ENCODE measurements around the gene SLC9A2.

The SLC9A2 gene

DNA sequence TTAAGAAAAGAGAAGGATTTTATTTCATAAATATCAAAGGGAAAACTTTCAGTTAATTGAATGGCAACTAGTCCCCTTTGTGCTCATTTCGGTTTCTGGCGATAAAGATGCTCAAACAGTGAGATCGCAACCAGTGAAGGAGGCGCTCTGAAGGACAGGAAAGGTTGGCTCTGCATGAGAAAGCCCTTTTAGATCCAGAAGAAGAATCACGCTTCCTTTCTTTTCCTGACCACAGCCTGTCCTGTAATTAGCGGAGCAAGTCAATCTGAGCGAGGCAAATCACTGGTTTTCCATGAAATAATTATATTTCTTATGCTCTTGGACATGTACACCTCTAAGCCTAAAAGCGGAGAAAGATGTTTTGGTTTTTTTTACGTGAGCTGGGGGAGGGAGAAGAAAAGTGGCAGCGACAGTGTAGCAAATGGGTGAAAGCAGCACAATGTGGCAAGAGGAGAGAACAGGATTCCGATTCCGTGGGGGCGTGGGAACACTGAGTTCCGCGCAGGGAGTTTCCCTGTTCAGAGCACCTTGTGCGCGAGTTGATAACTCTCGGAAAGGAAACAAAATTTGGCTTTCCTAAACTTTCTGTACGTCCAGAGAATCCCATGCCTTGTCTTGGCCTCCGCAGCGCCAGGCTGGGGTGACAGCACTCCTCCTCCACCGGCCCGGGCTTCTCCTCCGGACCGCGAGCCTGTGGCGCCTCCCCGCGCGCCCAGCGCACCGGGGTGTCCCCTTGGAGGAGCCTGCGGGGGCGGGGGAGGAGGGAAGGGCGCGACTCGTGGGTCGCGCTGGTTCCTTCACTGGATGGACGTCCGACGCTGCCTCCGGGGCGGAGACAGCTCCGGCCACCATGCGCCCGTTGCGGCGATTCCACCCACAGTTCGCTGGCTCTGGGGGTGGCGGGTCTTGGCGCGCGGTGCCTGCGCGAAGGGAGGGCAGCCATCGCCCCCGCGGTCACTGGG is 620 bp upstream of the SLC9A2 start:
- peak; percentile 17 for DNase-seq

DNA sequence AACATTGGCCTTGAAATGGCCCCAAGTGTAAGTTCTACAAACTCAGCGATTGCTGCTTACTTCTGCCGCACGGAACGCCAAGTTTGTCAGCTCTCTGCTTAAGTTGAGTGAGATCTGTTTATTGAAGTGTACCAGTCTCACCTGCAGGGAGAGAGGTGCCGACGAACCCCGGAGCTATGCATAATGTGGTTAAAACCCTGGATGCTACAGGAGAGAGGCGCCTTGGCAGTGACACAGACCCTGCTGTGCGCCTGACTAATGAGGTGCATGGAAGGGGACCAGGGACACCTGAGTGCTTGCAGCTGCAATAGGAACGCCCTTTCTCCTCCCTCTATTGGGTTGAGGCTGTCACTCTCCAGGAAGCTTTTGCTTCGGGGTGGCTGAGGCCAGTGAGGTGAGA is 979 bp downstream of the SLC9A2 start:
- DNase-seq = no peak

DNA sequence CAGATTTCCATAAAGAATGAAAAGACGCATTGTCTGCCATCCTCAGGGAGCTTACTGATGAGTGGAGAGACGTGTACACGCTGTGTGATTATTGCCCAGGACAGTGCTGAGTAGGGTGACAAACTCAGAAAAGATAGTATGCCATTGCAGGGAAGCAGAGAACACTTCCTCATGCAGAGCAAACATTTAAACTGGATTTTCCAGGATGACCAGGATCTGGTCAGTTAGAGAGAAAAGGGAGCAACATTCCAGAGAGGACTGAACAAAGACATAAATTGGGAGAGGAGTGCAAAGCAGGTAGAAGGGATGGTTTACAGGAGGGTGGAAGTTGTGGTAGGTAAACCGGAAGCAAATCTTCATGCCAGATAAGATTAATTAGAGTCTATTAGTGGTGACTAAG is 2.3 kb downstream of the SLC9A2 start:
- DNase-seq = no peak

DNA sequence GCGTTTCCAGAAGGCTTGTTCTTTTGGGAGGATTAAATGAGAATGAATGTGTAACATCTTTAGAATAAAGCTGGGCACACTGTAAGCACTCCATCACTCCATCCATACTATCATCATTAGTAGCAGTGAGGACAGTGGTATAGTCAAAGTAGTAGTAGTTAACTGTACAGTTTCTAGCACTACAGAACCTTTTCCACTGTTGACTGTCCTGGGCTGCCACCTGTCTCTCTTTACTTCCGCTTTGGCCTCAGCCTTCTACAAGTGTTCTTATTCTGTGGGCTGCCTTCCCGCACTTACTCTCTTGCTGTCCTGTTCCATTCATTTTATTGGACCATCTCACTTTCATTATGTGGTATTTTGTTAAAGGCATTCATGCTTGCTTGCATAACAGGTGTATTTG is 3.3 kb downstream of the SLC9A2 start:
- DNase-seq = no peak

DNA sequence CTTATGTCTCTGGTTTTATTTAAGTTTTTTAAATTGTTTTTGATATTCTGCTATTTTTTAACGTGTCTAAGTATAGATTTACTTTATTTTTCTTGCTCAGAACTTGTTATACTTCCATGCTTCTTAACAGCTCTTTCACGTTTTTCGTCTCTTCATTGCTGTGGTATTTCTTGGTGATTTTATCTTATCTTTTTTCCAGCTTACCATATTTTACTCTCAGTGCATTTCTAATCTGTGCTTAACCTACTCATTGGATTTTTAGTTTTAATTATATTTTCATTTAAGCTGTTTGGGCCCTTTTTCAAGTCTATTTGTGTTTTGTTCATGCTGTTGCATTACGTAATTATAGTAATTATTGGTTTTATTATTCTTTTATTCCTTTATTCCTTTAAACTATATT is 11.1 kb downstream of the SLC9A2 start:
- DNase-seq = no peak

DNA sequence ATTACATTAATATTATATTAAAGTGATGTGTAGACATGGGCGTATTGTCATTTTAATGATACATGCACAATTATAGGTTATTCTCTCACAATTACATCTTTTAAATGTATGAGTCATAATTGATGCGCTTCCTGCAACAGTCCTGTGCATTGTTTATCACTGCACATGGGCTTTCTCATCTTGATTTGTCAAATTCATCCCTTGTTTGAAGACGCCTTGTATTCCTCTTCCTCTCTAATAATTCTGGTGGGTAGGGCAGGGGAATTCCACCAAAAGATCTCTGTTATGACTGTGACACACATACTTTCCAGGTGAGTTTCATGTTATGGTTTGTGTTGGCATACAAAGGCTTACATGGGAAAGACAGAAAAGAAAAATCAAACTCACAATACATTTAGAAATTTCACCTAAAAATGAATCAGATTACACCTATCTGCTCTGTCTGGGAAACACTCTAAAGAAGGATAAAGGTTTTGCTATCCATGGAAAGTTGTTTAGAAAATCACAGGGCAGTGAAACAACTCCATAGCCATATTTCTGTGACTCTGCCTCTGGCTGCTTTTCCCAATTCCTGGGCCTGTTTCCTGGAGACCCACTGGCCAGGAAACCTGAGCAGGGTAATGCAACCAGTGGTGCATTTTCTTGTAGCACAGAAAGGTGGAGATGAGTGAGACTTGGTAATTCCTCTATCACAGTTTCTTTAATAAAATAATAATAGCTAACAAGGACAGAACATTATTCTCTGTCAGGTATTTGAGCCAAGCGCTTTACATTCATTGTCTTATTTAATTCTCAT is 13.2 kb downstream of the SLC9A2 start:
- no peak for DNase-seq

DNA sequence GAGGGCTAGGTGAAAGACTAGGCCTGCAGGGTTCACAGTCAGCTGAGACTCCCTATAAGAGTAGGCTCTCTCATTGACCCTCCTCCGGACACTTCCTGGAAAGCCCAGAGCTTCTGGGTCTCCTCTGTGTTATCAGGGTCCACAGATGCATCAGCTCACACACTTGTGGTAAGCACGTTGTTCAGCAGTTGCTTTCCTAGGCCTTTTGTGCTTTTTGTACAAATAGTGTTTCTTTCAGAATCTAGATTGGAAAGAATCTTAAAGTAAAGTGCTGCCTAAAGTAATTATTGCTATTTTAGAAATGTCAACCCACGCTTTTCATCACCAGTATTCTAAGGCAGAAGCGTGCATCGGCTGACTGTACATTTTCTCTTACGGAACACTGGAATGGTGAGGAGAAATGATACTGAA is 15.5 kb downstream of the SLC9A2 start:
- no peak for DNase-seq

DNA sequence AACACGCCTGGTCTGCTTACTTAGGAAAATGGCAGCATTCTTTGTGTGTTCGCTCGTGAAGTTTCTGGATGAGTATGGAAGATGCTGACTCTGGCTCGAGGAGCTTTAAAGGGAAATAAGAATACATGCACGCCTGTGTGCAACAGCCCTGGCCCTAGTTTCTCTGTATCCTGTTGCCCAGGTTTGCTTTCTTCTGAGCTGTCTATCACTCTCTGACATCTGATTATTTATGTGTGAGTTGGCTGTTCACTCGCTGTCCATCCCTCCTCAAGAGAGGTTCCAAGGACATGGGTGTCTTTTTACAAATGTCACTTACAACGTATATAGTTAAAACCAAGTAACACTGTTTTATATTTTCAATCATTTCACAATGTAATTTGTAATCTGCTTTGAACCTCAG is 16.0 kb downstream of the SLC9A2 start:
- DNase-seq = no peak

DNA sequence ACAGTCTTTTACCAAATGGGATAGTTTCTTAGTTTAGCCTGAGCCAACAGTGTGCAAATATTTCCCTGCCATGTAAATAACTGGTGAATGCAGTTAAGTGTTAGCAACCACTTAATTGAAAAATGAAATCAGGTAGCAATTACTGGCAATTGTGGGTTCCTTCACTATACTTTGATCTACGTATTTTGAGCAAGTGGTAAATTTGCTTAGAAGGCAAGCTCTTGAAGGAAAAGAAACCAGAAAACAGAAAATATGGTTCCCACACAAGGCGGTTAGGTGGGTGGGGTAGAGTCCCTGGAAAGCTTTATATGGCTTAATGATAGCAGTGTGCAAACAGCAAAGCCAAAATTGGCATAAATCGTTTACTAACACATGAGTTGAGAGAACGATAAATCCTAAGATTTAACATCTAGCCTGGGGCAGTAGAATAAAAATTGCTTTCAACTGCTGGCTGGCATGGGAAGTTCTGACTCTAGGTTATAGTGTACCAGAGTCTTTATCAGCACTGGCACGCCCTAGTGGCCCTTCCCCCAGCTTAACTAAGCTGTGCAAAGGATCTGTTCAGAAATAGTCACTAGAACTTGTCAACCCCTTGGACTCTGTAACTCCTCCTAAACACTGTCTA is 17.0 kb downstream of the SLC9A2 start:
- no peak for DNase-seq

DNA sequence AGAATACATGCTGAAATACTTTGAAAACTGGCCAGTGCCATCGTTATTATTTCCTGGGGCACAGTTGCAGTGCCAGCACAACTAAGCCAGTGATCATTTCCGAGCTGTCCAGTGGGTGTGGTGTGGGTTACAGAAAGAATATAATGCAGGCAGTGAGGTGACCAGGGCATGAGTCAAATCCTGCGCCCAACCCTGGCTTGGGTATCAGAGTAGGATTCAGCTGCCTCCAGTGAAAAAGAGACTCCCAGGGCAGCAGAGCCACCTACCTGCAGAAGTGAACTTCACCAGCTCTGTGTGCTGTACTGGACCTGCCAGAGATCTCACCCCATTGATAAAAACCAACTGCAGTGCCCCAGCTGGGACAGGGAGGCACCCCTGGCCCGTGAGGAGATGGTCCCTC is 18.0 kb downstream of the SLC9A2 start:
- DNase-seq = no peak

DNA sequence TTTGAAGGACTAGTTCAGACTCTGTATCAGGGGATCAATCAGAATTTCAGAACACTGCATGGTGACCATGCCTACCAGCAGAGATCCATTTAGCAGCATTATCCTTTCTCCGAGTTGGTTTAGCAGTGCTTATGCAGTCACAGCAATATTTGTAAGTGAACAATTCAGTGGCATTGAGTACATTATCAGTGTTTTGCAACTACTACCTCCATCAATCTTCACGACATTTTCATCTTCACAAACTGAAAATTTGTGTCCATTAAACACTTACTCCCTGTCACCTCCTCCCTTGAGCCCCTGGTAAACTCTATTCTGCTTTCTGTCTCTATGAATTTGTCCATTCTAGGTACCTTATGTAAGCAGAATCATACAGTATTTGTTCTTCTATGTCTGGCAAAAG is 20.1 kb downstream of the SLC9A2 start:
- no peak for DNase-seq

DNA sequence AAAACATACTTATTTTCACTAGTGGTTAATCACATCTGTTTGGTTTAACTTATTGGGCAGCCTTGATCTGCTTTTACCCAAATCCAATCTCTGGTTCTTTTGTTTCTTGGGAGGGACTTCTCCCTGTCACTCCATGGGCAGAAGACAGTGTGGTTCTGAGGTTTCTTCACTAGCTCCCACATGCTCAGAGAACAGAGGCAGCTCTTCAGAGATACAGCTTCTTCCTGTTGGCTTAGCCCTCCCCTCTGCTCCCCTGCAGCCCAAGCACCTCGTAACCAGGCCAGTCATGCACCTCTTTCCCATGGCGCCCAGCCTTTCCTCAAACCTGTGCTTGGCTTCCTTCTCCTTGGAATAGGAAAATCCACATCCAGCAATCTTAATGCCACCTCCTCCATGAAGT is 32.8 kb downstream of the SLC9A2 start:
- no peak for DNase-seq

DNA sequence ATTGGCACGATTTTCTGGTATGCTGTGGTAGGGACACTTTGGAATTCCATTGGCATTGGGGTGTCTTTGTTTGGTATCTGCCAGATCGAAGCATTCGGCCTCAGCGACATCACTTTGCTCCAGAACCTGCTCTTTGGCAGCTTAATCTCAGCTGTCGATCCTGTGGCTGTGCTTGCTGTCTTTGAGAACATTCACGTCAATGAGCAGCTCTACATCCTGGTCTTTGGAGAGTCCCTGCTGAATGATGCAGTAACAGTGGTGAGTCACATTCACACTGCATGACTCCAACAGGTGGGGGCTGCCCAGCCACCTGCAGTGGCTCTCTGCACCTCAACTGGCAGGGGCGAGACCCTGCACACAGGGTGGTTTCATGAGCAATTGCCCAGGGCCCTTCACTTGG is 38.4 kb downstream of the SLC9A2 start:
- DNase-seq = no peak

DNA sequence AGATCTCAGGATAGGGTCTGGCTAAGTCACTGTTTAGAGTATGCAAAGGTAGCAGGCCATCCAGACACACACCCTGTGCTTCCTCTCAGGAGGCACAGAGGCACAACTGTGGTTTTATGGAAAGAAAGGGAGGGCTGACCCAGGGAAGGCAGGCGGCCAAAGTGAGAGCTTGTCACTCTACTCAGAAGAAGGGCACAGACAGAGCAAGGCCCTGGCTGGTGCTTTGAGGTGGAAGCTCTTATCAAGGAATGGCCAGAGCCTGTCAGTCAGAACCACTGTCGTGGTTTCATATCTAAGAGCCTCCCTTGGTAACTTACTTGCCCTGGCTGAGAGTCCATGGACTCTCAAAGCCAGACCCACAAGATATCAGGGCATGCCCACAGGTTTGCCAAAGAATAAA is 40.7 kb downstream of the SLC9A2 start:
- no peak for DNase-seq

DNA sequence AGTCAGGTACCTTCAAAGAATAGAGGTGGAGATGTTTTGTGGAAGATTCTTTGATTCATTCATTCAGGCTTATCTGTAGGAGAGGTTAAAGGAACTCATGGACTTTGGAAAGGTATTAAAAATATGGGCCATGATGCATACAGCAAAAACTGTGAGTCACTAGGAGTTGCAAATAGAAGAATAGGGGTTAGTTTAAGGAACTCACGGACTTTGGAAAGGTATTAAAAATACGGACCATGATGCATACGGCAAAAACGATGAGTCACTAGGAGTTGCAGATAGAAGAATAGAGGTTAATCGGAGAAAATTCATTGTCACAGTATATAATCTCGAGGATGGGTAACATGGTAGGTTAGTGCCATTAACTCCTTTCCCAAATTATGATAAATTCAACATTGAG is 41.2 kb downstream of the SLC9A2 start:
- DNase-seq = no peak

DNA sequence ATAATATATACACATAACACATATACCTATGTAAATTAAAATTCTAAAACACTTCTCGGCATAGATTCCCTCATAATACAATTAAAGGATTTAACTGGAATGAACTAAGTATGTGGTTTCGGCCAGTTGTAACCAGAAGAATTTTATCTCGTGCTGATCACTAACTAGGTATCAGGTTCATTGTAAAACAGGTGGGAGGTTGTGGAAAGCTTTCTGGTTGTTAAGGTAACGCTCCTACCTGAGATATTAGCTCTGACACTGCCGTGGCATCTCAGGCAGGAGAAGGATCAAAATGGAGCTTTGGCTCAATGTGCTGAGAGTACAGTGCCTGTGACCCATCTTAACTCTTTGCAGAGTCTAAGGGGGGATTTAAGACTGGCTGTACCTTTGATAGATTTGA is 42.5 kb downstream of the SLC9A2 start:
- no peak for DNase-seq

DNA sequence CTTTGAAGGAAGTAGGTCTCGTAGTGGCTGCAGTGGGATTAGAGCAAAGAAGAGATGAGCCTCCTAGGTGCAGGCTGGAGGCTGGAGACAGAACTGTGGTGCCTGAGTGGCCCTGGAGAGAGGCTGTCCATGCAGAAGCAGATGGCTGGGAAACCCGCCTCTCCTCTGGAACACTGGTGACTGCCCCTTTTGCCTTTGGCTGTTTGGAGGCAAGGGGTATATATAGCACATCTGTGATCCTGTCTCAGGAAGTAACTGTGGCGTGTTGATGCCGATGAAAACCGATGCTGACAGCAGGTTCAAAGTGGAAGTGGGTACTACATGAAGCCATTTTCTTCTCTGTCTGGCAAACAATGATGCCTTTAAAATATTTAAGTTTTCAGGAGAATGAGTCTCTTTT is 43.5 kb downstream of the SLC9A2 start:
- no peak for DNase-seq

DNA sequence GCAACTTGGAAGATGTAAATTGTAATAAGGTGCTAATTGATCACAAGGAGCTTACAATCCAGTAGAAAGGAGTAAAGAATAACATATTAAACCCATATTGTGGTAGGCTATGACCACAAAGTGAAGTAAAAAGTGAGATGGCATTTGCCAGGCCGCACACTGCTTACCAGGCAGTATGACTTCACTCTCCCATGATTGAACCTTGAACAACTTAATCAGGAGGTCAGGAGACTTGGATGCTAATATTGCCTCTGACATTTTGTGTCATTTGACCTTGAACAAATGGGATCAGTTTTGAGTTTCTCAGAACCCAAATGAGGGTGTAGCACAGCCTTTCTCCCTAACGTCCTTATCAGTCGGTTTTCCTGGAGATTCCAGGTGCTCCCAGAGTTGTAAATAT is 44.0 kb downstream of the SLC9A2 start:
- peak; percentile 10 for DNase-seq

DNA sequence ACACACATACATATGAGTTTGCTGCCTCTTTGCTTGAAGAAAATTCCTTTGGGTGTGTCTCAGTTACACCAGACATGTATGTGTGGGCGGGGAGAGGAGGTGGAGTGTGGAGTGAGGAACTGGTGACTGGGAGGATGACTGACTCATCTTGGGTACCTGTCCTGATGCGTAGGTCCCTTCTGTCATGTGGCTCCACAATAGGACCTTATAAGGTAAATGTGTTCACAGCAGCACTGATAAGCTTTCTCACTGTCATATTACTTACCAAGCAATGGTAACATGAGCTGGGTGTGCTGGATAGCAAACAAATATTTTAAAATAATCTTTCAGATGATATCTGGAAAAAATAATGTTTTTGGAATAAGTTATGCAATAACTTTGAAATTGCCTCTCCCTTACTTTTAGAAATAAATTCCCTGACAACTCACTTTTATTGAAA is 45.1 kb downstream of the SLC9A2 start:
- peak; percentile 16 for DNase-seq

DNA sequence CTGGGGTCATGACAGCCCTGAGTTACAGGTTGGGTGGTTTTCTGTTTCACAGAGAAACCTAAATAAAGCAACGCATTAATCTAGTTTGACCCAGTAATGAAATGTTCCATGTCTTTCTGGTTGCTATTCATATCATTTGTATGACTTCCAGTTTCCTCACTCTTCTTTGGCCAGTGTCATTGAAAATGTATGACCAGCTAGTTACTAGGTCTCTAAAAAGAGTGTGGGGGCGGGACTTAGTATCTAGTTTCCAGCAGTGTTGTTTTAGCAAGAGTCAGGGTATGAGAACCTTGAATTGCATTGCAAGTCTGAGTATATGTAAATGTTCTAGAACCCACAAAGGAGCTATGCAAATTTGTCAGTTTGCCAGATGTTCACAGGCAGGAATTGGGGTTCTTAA is 47.7 kb downstream of the SLC9A2 start:
- peak; percentile 9 for DNase-seq

DNA sequence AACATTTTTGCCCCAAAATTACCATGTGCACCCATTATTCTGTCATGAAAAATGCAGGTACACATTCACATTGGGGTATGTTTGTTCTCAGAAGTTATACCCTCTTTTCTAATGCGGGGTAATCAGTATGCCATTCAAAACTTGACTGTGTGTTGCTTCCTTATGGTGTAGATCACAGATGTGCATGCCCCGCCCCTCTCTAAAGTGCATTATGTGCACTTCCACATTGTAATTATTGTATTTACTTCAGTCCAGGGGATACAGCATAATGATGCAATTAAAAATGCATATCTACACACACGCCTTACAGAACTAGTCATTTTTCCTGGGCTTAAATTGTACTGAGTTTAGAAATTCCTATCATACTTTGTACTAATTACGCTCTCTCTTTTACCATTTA is 48.8 kb downstream of the SLC9A2 start:
- no peak for DNase-seq

DNA sequence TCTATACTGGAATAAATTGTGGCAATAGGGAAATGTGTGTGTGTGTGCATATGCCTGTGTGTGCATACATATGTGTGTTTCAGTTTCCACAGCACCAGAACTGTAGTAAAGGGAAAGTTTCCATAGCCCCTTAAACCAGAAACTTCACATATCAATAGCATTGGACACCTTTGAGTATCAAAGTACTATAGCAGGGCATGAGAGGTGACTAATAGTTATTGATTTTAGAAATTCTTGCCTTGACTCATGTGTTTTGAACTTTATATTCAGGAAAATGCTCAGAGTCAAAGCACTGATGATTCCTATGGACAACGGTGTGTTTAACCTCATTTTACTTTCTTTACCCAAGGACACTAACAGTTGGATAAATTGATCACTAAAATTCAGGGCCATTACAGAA is 50.0 kb downstream of the SLC9A2 start:
- DNase-seq = no peak

DNA sequence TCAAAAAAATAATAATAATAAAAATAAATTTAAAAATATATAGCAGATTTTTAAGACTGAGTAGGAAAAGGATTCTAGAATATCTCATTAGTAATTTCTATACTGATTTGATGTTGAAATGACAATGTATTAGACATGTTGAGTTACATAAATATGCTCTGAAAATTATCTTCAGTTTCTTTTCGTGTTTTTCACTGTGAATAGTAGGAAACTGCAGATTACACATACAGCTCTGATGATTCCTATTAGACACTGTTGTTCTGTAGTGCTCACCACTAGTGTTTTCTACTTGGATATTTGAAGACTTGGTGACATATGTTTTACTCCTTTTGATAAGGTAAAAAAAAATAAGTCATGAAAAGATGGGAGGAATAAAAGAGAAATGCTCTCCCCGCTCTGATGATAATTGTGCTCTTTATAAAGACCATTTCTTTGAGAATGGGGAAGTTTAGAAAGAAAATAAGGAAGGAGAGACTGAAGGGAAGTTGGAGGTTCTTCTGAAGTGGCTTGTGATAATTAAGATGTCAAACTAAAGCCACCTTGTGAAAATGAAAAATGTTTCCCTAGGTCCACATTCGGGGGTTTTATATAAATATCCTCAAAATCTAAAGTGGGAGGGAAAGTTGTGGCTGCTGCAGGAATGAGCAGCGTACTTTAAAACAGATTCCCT is 52.9 kb downstream of the SLC9A2 start:
- peak; percentile 54 for DNase-seq

Data from suppressor macrophage treated with lipopolysaccharide for 4 hours (primary cell).